NCI-H2171 treated with DMSO at 0.1 percent for 48 hours (cell line): ENCODE measurements around the gene UBR4.
A peak's percentile ranks its signal among the peaks of the same experiment; 100 is the strongest.

Source experiments
- DNase-seq: peaks from one replicate; lab custom pipeline; 2025; lab: John Stamatoyannopoulos, UW

UBR4 gene

GRCh38 chr1:19139711-19140110, 70.4 kb downstream of the UBR4 start:
- no peak for DNase-seq

GRCh38 chr1:19138958-19139581, 71.0 kb downstream of the UBR4 start:
- DNase-seq: no peak

DNA sequence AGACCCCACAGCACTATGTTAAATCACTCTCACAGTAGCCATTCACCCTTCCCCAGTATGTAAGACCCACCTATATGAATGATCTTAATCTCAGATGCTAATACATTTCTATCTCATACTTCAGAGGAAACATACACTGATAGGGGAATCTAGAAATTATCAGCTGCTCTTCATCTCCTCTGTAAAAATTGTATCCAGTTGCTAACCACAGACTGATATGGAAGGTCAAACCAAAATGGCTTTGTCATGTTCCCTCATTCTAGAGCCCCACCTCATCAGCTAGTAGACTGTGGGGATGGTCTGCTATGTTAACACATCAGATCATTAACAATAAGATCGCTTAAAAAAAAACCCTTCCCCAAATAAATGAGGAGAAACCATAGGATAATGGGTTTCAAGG, 71.7 kb downstream of the UBR4 start:
- no peak for DNase-seq

- no peak for DNase-seq
Observed at GRCh38 chr1:19137158-19137557, 72.9 kb downstream of the UBR4 start.

DNA sequence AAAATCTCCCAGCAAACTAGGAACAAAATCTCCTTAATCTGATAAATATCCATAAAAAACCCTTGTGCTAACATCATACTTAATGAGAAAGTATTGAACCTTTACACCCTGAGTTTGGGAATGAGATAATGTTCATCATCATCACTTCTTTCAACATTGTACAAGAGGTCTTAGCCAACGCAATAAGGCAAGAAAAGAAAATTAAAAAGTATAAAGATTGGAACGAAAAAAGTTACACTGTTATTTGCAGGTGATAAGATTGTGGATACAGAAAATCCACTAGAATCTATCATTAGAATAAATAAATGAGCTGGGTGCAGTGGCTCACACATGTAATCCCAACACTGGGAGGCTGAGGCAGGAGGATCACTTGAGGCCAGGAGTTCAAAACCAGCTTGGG, 76.7 kb downstream of the UBR4 start:
- no peak for DNase-seq

DNA sequence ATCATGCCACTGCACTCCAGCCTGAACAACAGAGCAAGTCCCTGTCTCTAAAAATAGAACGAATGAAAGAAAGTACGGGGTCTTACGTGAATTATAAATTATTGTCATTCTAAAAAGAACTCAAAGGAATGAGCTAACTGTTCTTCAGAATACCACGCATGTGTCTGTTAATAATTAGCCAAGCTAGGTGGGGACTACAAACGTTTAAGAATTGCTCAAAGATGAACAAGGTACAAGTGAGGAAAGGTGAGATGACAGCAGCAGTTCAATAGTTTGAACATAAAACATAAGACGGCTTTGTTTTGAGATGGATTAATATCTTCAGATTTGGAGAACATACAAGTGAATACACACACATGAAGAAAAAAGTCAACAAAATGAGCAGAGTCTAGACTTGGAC, 79.6 kb downstream of the UBR4 start:
- no peak for DNase-seq

GRCh38 chr1:19128968-19129514, 81.0 kb downstream of the UBR4 start:
- no peak for DNase-seq

- DNase-seq: no peak
Observed at GRCh38 chr1:19124273-19124672, 85.8 kb downstream of the UBR4 start.

- DNase-seq: no peak
Observed at GRCh38 chr1:19123837-19124236, 86.2 kb downstream of the UBR4 start.

DNA sequence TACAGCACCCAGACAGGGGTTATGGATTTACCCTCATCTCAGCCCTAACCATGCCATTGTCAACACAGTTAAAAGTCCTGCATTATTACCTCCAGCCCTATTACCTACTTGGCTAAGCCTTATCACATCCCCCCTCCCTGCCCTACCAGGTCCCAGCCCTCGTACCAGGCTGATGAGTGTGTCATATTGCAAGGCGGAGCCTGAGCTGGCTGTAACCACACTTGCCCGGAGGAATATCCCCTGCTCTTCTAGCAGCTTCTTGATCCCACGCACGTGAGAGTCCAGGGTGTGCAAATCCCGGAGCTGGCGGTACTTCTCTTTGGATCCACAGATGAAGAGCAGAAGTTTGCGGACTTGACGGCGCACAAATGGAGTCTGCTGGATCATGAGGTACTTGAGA, 87.4 kb downstream of the UBR4 start:
- DNase-seq: no peak

GRCh38 chr1:19121192-19121591, 88.9 kb downstream of the UBR4 start:
- DNase-seq: no peak

DNA sequence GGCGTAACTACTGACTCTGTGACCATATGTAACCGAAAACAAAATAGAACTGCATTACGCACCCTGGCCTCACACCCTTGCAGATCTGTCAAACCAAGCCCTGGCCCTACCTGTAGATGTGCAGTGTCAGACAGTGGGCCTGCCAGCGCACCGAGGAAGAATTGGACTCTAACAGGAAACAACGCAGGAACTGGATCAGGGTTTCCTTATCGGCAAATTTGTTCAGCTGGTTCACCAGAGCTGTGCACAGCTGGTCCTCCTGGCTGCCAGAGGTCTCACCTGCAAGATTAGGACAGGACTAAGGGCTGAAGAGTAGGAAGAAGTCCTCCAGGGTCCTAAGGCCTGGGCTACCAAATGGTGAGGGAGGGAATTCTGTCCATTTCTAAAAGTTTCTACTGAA, 90.0 kb downstream of the UBR4 start:
- no peak for DNase-seq

- DNase-seq: no peak
Observed at GRCh38 chr1:19115082-19115808, 94.8 kb downstream of the UBR4 start.

DNA sequence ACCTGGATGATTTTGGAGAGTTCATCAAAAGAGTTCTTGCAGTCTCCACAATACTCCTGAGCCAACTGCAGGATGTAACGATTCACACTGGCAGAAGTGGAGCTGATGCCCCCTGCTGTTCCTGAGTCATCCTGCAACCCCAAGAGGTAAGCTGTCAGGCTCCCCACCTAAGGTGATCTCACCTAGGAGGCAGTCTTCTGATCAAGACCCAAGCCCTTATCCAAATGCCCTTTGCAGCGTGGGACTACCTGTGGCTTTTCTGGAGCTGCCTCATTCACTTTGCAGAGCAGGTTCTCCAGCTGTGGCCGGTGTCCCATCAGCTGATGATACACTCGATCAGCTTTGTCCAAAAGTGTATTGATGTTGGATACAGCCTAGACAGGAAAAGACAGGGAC, 96.4 kb downstream of the UBR4 start:
- peak; percentile 37 for DNase-seq

DNA sequence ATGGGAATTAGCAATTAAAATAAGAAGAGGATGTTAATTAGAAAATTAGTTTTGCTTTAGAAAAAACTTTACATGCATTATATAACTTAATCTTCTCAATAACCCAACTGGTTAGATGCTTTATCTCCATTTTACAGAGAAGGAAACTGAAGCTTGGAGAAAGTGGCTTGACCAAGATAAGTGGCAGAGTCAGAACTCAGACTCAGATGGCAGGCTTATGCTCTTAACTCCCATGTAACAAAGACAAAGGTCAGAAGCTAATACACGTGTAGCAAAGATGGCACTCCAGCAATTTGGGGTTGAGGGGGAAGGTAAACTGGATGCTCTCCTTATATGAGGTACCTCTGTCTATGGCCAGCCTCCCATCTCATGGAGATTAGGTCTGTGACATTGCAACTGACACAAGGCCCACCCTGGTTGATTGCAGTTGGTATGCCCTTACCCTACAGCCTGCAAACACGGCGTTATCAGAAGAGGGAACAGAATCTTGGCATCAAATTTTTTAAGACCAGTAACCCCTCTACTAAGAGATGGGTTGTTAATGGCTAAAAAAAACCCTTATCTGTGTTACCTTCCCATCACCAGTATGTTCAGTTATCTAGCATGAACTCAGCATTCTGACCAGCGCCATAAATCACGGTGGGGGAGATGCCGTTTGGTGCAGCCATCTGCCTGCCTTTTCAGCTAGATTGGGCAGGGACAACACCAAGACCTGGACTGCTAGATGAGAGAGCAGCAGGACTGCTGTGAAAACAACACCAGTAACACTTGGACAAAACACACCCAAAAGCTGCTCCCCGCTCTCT, 97.0 kb downstream of the UBR4 start:
- no peak for DNase-seq

DNA sequence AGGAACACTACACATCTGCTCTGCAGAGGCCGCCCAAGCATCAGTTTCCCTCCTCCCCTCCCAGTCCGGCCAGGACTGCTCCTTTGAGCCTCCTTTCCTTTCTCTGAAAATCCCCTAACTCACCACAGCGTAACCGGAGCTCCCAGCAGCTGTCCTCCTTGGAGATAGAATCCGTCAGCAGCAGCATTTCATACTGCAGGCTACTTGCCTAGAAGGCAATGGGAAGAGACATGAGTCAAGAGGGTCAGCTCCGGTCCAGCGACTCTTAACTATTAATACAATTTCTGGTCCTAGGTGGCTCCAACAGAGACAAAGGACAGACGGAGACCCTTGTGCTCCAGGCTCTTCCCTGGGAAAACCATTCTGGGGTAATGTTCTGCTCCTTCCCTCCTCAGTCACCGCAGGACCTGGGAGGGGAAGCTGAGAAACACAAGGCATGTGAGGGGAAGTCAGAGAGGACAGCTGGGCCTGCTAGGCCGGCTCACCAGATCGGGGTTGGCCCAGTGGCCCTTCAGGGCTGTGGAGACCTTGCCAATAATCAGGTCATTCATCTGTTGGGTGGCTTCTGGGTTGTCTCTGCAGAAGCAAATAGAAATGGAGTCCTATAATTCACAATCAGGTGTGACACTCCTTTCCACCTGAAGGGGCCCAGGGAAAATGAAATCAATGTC, 99.7 kb downstream of the UBR4 start:
- DNase-seq: no peak

DNA sequence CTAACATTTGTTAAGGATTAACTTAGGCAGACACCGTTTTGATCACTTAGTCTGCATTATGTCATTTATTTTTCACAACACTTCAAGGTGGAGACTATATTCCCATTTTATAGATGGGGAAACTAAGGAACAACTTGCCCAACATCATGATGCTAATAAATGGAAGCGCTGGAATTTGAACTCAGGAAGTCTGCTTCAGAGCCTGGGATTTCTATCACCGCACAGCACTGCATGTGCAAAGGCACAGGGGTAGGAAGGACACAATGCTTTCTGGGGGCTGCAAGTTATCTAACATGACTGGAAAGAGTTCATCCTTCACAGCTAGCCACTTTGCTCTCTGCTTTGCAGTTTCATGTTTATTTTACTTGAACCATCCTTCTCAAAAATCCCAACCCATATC, 100.5 kb downstream of the UBR4 start:
- no peak for DNase-seq

DNA sequence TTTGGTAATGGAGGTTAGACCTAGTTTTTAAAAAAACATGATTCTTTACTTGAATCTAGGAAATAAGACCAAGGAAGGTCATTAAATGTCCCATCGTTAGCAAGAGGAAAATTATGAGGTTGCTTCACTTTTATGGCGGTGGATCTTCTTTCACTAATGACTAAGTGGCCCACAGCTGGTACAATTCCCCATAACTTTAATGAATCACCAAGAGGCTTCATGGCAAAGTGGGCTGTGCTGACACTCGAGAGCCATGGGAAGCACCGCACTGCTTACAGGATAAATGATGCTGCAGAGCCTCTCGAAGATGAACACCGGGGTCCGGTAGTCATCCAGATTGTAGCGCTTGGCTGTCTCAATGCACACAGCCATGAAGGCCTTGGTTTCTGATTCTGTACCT, 108.8 kb downstream of the UBR4 start:
- no peak for DNase-seq

GRCh38 chr1:19100028-19100427, 110.0 kb downstream of the UBR4 start:
- DNase-seq: no peak

GRCh38 chr1:19096990-19097389, 113.1 kb downstream of the UBR4 start:
- DNase-seq: no peak

DNA sequence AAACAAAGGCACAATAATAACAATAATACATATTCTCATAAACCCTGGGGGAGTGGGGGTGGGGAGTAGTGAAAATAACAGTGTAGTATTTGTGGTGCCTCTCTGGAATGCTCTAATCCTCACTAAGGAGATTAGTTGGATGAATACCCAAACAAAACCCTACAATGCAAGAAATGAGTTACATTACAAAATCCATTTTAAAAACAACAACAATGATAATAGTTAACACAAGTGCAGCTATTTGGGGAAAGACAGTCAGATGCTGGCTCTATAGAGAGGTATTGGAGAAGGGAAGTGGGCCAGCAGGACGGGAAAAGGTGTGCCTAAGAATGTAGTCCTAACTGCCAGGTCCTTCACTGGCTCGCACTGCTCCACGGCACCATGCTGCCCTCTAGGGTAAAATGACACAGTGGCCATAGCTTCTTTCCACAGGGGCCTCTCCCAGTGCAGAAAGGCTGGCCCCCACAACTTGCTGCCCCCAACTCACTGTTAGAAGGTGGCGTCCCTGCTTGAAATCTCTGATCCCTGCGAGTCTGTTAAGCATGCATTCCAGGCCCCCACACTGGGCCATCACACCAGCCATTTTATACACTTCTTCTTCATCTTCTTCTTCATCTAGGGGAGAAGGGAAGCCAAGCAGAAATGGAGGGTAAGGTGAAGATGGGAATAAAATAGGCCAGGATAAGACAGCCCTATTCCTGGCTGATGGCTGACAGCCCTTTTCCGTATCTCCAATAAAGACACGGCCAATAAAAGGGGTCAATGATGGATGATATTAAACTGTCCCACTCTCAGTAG, 113.8 kb downstream of the UBR4 start:
- peak; percentile 19 for DNase-seq
